ENCODE data around the gene CTPS2. TPM values are rescaled to one million over a fixed set of nuclear protein-coding genes. Genes with fewer than 3 reads are reported as not detected.

The CTPS2 gene
- total RNA-seq, 2 donors from 2014 or later, result 17.7 to 18.9 TPM

GRCh38 chrX:16544969-16545368, 167.5 kb downstream of the CTPS2 start:
- H3K4me1 ChIP-seq, result no peaks in the 10 kb centered on the region
- no peaks in the 10 kb centered on the region for H3K9me3 ChIP-seq
- DNase-seq, result no peak
- H3K27me3 ChIP-seq, result peaks cover 2% of the 10 kb centered on the region
- no peak overlapping the region for H3K4me3 ChIP-seq
- TF ChIP-seq, protein P1, sequence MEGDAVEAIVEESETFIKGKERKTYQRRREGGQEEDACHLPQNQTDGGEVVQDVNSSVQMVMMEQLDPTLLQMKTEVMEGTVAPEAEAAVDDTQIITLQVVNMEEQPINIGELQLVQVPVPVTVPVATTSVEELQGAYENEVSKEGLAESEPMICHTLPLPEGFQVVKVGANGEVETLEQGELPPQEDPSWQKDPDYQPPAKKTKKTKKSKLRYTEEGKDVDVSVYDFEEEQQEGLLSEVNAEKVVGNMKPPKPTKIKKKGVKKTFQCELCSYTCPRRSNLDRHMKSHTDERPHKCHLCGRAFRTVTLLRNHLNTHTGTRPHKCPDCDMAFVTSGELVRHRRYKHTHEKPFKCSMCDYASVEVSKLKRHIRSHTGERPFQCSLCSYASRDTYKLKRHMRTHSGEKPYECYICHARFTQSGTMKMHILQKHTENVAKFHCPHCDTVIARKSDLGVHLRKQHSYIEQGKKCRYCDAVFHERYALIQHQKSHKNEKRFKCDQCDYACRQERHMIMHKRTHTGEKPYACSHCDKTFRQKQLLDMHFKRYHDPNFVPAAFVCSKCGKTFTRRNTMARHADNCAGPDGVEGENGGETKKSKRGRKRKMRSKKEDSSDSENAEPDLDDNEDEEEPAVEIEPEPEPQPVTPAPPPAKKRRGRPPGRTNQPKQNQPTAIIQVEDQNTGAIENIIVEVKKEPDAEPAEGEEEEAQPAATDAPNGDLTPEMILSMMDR (IDR thresholded peaks at IDR 0.05), result no peak
- intact Hi-C loops (cut with DNase I), result no loop called here
- no peak overlapping the region for H3K27ac ChIP-seq
- no peaks in the 10 kb centered on the region for H3K36me3 ChIP-seq
- no peak overlapping the region for H3K9ac ChIP-seq (ENCODE audit: low read depth in 2 of 2, low read length in 2 of 2)

Small RNAs within 50 kb of the gene (microRNA-seq; reads per million reads assigned to microRNA genes)
- gene MIR548AM, result not detected

Other genes with a start within 250 kb of the CTPS2 start
- not detected for gene S100G, start 62.5 kb downstream of the CTPS2 start, total RNA-seq
- 10 to 100 TPM; 45.8 to 63.5 TPM for gene SYAP1, start 6.9 kb upstream of the CTPS2 start, total RNA-seq
- 10 to 100 TPM in 1 of 2 donors, 1 to 10 TPM in 1; 8.8 to 11.3 TPM for gene TXLNG, start 73.8 kb upstream of the CTPS2 start, total RNA-seq
- gene RBBP7, start 157.7 kb upstream of the CTPS2 start, total RNA-seq, result 100 to 1,000 TPM in 1 of 2 donors, 10 to 100 TPM in 1; 89.3 to 112 TPM
- gene REPS2, start 234.0 kb upstream of the CTPS2 start, total RNA-seq, result 10 to 100 TPM; 17.6 to 22.7 TPM

Measured in colonic mucosa (tissue), 4 donors.